ENCODE data around the gene XPNPEP1. TPM values are rescaled to one million over a fixed set of nuclear protein-coding genes. Genes with fewer than 3 reads are reported as not detected.

The XPNPEP1 gene
- polyA plus RNA-seq, 3 donors from 2014 or later, result 36.4 to 71.7 (median 57.7) TPM

DNA sequence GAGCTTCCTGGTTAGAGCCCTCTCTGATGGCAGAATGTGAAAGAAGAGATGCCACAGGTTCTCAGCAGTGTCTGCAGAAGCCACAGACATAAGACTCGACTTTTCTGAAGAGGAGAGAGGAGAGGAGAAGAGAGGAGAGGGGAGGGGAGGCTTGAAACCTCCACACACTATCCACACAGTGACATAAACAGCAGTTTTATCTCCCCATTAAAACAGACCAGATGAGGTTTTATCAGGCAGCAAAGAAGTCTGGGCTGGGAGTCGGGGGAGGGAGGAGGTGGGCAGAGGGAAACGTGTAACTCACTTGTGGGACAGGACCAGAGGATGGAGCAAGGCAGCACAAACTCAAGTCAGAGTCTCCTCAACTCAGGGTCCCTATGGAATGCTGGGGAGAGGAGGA, 76.5 kb downstream of the XPNPEP1 start:
- H3K36me3 Mint-ChIP-seq, result no peaks in the 10 kb centered on the region
- H3K4me3 Mint-ChIP-seq, result no peak overlapping the region
- H3K27ac Mint-ChIP-seq, result no peak overlapping the region
- no peaks in the 10 kb centered on the region for H3K9me3 Mint-ChIP-seq
- DNase-seq, result no peak
- peaks cover 0 to 7% (median 4%) of the 10 kb centered on the region in 3 donors for H3K27me3 Mint-ChIP-seq (ENCODE audit: low read depth in 3 of 3)
- H3K4me1 Mint-ChIP-seq, result peaks cover 0 to 4% of the 10 kb centered on the region in 2 donors

DNA sequence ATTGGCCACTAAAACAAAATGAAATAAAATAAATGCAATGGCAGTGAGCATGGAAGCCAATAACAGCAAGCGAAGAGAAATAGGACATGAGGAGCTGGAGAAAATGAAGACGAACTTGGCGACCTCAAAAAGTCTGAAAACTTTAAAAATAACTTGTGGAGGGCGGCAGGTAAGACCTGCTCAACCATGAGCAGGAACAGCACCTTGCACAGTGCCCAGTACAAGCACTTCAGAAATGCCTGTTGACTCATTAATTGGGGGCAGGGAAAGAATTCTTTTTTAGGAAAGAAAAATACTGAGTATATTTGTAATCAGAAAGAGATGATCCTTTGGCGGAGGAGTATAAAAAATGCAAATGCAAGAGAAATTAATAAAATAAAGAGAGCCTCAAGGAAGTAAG, 78.0 kb downstream of the XPNPEP1 start:
- Mint-ChIP-seq H3K36me3 (no peaks in the 10 kb centered on the region), H3K27me3 (ENCODE audit: low read depth in 3 of 3) (peaks cover 0 to 7% (median 4%) of the 10 kb centered on the region in 3 donors), H3K27ac (no peak overlapping the region), H3K4me1 (no peaks in the 10 kb centered on the region), H3K4me3 (no peak overlapping the region), H3K9me3 (no peaks in the 10 kb centered on the region)
- no peak for DNase-seq

DNA sequence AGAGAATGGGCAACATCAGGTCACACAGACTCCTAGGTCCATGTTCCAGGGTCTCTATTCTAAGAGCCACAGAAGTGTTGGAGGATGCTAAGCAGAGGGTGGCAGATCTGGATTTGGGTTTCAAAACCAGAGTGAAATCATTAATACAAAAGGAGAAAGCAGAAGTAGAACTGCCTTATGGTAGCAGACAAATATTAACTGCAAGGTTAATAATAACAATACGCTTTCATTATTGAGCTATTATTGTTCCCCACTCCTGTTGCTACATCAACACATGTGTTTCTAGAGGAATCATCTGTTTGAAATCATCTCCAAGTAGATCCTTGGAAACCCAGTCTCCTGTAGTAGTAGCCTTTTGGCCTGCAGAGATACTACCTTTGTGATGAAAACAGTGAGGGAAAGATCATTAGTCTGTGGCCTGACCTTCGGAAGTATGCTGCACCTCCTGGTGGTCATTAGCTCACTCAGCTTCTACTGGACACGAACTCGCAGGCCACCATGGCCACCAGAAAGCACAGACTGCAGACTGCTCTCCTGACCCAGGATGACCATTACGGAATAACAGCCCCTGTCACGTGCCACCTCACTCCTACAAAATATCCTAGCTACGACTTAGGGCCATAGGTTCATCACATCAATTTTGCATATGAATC, 84.6 kb downstream of the XPNPEP1 start:
- H3K27me3 Mint-ChIP-seq (ENCODE audit: low read depth in 3 of 3), result peaks cover 2 to 5% (median 5%) of the 10 kb centered on the region in 3 donors
- no peak overlapping the region for H3K27ac Mint-ChIP-seq
- H3K4me1 Mint-ChIP-seq, result no peaks in the 10 kb centered on the region
- H3K4me3 Mint-ChIP-seq, result no peak overlapping the region
- DNase-seq, result no peak
- no peaks in the 10 kb centered on the region for H3K9me3 Mint-ChIP-seq
- H3K36me3 Mint-ChIP-seq, result no peaks in the 10 kb centered on the region

DNA sequence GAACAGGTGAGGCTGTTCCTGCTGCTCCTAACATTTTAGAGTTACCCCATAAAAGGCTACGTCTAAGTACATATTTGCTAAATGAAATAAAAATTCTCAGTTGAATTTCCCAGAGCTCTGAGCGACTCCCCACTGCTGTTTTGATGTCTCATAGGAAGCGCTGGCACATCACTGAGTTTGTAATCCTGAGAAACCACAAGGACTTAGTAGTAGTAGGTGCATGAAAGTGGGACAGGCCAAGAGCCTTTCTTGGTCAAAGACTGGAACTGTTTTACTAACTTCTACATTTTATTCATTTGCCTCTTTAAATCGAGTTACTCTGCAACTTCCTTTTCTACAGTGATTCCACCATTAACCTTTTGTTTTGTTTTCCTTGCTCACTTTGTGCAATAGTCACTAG, 85.9 kb downstream of the XPNPEP1 start:
- no peak for DNase-seq
- Mint-ChIP-seq H3K4me1 (no peaks in the 10 kb centered on the region), H3K36me3 (no peaks in the 10 kb centered on the region), H3K4me3 (no peak overlapping the region), H3K9me3 (peaks cover 0 to 2% (median 0%) of the 10 kb centered on the region in 6 donors), H3K27ac (no peak overlapping the region), H3K27me3 (ENCODE audit: low read depth in 3 of 3) (peaks cover 2 to 9% (median 5%) of the 10 kb centered on the region in 3 donors)

DNA sequence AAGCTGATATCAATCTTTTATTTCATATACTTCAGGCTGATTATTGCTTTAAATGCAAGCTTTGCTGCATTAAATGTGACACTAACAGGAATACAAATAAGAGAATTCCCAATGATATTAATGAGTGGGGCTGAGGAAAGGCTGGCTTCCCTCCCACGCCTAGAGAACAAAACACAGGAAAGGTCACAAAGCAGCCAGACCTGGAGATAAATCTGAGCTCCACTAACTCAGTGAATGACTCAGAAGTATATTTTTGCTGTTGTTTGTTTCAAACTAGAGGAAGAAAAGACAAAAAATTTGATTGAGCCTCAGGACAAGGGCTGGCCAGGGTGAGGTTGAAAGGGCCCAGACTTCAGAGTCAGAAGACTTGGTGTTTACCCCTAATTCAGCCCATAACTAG, 88.1 kb downstream of the XPNPEP1 start:
- H3K27me3 Mint-ChIP-seq (ENCODE audit: low read depth in 3 of 3), result peaks cover 2 to 11% (median 4%) of the 10 kb centered on the region in 3 donors
- H3K27ac Mint-ChIP-seq, result no peak overlapping the region
- DNase-seq, result no peak
- peaks cover 0 to 2% (median 0%) of the 10 kb centered on the region in 6 donors for H3K9me3 Mint-ChIP-seq
- H3K4me1 Mint-ChIP-seq, result no peaks in the 10 kb centered on the region
- H3K4me3 Mint-ChIP-seq, result no peak overlapping the region
- H3K36me3 Mint-ChIP-seq, result no peaks in the 10 kb centered on the region

DNA sequence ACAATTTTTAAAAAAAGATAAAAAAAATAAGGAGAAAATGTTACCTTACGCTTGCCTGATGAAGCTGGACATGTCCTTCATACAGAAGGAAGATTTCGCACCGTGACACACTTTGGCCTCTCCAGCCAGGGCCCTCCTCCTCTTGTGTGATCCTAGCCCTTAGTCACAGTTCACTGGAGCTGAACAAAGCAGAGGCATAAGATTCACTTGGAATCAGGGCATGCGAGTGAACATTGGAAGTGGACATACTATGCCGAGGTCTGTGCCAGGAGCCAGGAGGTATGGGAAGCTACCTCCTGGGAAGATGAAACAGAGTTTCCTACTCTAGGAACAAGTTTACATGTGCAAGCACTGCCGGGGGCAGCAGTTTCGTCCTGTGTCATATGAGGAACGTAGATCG, 91.5 kb downstream of the XPNPEP1 start:
- H3K9me3 Mint-ChIP-seq, result peaks cover 0 to 2% (median 0%) of the 10 kb centered on the region in 6 donors
- H3K36me3 Mint-ChIP-seq, result no peaks in the 10 kb centered on the region
- no peaks in the 10 kb centered on the region for H3K4me1 Mint-ChIP-seq
- peaks cover 3 to 14% (median 4%) of the 10 kb centered on the region in 3 donors for H3K27me3 Mint-ChIP-seq (ENCODE audit: low read depth in 3 of 3)
- DNase-seq, result no peak
- no peak overlapping the region for H3K27ac Mint-ChIP-seq
- no peak overlapping the region for H3K4me3 Mint-ChIP-seq

DNA sequence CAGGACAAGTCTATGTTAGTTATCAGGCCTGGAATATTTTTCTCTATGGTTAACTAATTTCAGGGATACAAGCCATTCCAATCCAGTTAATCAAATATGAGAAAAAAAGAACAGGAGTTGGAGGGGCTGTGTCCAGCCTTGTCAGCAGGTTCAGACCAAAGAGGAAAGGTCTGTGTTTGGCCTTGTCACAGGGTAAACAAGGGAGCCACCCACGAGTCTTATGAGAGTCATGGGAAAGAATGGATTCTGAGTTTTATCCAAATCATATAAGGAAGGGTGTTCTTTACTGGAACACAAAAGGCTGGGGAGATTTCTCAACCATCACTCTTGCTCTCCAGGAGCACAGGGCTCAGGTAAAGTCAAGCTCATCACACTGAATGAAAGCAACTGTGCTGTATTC, 99.1 kb downstream of the XPNPEP1 start:
- DNase-seq, result no peak
- Mint-ChIP-seq H3K4me3 (no peak overlapping the region), H3K9me3 (peaks cover 0 to 5% (median 0%) of the 10 kb centered on the region in 6 donors), H3K27me3 (ENCODE audit: low read depth in 3 of 3) (peaks cover 2 to 16% (median 2%) of the 10 kb centered on the region in 3 donors), H3K4me1 (no peaks in the 10 kb centered on the region), H3K27ac (no peak overlapping the region), H3K36me3 (no peaks in the 10 kb centered on the region)

DNA sequence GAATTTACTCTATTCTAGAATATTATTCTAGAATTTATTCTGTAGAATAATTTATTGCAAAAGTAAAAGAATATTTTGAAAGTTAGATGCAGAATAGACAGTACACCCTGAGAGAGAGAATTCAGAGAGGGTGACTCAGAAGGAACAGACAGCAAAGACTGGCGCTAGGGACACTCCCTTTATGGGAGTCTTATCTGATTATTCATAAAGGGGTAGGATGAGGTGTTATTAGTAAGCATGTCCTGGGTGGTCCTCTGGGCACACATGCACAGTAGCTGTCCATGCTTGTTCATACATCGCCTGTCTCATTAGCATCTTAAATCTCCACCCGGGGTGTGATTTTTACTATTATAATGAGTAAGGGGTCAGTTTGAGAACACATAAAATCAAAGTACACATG, 100.1 kb downstream of the XPNPEP1 start:
- no peak for DNase-seq
- H3K27me3 Mint-ChIP-seq (ENCODE audit: low read depth in 3 of 3), result peaks cover under 1 to 14% (median 2%) of the 10 kb centered on the region in 3 donors
- no peak overlapping the region for H3K4me3 Mint-ChIP-seq
- H3K4me1 Mint-ChIP-seq, result no peaks in the 10 kb centered on the region
- H3K9me3 Mint-ChIP-seq, result peaks cover 0 to 5% (median 0%) of the 10 kb centered on the region in 6 donors
- H3K27ac Mint-ChIP-seq, result no peak overlapping the region
- no peaks in the 10 kb centered on the region for H3K36me3 Mint-ChIP-seq

DNA sequence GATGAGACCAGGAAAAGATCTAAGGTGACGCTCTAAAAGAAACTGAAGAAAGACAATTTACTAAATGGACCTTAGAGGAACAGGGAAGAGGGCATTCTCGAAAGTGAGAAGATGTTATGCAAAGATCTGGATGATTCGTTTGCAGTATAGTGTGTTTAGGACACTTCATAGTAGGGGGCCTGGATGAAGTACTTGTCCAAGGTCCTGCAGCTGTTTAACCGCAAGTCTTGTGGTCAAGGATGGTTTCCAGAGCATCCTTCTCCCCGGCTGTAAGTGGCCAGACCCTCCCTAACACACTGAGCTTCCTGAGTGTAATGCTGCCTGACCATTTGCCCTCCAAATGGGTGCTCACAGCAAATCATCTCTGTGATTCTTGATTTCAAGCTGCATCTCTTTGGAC, 101.6 kb downstream of the XPNPEP1 start:
- DNase-seq, result no peak
- H3K4me3 Mint-ChIP-seq, result no peak overlapping the region
- peaks cover 0 to 5% (median 0%) of the 10 kb centered on the region in 6 donors for H3K9me3 Mint-ChIP-seq
- H3K27ac Mint-ChIP-seq, result no peak overlapping the region
- no peaks in the 10 kb centered on the region for H3K4me1 Mint-ChIP-seq
- peaks cover 0 to 14% (median 2%) of the 10 kb centered on the region in 3 donors for H3K27me3 Mint-ChIP-seq (ENCODE audit: low read depth in 3 of 3)
- H3K36me3 Mint-ChIP-seq, result no peaks in the 10 kb centered on the region

DNA sequence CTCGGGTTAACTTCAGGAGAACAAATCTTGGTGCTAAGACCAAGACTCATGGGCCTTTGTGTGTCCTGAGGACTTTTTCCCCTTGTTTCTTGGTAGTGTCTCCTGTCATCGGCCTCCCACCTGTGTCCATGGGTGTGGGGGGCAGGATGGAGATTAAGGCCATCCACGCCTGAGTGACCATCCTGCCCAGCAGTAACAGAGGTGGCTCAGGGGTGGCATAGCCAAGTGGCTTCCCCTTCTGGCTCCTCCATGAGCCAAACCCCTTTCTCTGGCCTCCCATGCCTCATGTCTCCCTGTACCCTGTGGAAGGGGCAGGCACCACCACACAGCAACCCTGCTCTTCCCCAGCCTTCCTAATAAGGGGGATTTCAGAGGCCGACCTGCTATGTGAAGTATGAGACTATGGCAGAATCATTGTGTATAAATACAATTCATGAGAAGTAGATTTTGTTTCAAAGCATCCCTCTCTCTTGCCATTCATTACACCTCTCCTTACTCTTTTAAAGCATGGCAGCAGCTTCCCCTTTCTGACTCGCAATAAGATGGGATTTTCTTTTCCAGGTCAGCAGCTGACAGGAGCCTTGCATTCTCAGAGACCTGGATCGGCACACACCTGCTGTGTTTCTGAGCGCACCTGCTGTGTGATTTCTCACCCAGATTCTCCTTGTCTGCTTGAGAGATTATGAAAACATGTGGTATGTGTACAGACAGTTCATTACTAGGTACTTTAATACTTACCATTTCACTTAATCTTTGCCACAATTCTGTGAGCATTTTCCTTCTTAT, 102.5 kb downstream of the XPNPEP1 start:
- H3K36me3 Mint-ChIP-seq, result no peaks in the 10 kb centered on the region
- H3K27me3 Mint-ChIP-seq (ENCODE audit: low read depth in 3 of 3), result peaks cover 0 to 14% (median 2%) of the 10 kb centered on the region in 3 donors
- H3K4me3 Mint-ChIP-seq, result no peak overlapping the region
- H3K9me3 Mint-ChIP-seq, result peaks cover 0 to 5% (median 0%) of the 10 kb centered on the region in 6 donors
- no peaks in the 10 kb centered on the region for H3K4me1 Mint-ChIP-seq
- no peak overlapping the region for H3K27ac Mint-ChIP-seq
- no peak for DNase-seq

DNA sequence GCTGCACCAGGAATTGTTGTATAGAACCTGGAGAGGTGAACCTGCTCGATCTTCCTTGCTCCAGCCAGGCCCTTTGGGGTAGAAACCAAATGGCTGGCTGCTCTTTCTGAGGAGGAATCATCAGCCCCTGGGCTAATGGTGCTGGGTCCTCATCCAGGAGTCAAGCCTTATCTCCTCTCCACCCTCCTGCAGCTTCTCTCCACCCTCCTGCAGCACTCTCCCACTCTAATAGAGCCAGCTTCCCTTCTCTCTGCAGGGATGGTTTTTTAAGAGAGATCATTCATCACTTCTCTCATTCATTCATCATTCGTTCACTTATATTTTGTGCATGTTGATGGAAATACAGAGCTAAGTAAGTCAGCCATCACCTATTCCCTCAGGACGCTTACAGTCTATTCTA, 103.5 kb downstream of the XPNPEP1 start:
- no peak for DNase-seq
- Mint-ChIP-seq H3K27ac (no peak overlapping the region), H3K36me3 (no peaks in the 10 kb centered on the region), H3K9me3 (peaks cover 0 to 3% (median 0%) of the 10 kb centered on the region in 6 donors), H3K4me1 (no peaks in the 10 kb centered on the region), H3K27me3 (ENCODE audit: low read depth in 3 of 3) (peaks cover 0 to 8% (median 2%) of the 10 kb centered on the region in 3 donors), H3K4me3 (no peak overlapping the region)

Other genes with a start within 250 kb of the XPNPEP1 start
- 100 to 1,000 TPM; 336 to 513 (median 447) TPM for gene ADD3, start 84.5 kb upstream of the XPNPEP1 start, polyA plus RNA-seq